ENCODE data around the gene COX5B. TPM values are rescaled to one million over a fixed set of nuclear protein-coding genes. Genes with fewer than 3 reads are reported as not detected.

COX5B gene
- total RNA-seq, 1 experiment from 2014 or later = 298 TPM

- intact Hi-C loops (cut with micrococcal nuclease; ENCODE audit: unreplicated experiment) = no loop called here
- POLR2A ChIA-PET = interaction anchor here (1.1 kb wide), 1 partner anchor 19 kb away, joined by 7 read pairs; the partner anchor contains the start of gene COX5B
- CTCF ChIA-PET = interaction anchor here (1.0 to 1.6 kb wide), 2 partner anchors 35 to 45 kb away, joined by 3 to 5 read pairs; no protein-coding TSS in a partner anchor
- H3K9me3 ChIP-seq (ENCODE audit: control insufficient read depth, insufficient read depth, low read depth, low read length) = no peaks in the 10 kb centered on the region
- peak overlapping the region; percentile 62 to 79 for H3K4me3 ChIP-seq (ENCODE audit: low read depth in 2 of 2, low read length in 2 of 2)
- peak overlapping the region; percentile 96 for H3K27ac ChIP-seq (ENCODE audit: low read length)
- ATAC-seq (no peak), DNase-seq (ENCODE audit: low read depth, low spot score) (peak; percentile 8)
- TSS peak; percentile 95 for BruUV-seq (replicated peaks)
- in situ Hi-C loops (cut with HindIII; ENCODE audit: low pct_unique_long_range_greater_than_20kb, low sequenced_read_pairs) = no loop called here
- no peaks in the 10 kb centered on the region for H3K27me3 ChIP-seq (ENCODE audit: control insufficient read depth, insufficient read depth, low read length)
- H3K36me3 ChIP-seq (ENCODE audit: control insufficient read depth, insufficient read depth, low read length) = no peaks in the 10 kb centered on the region; the same call in 1 of the 2 replicates
- TF ChIP-seq SIN3A (IDR thresholded peaks at IDR 0.05; ENCODE audit: borderline replicate concordance, insufficient read depth, low read depth, low read length) = no peak
- TF ChIP-seq CTCF (IDR thresholded peaks at IDR 0.05) = no peak
- no peak for TF ChIP-seq POLR2AphosphoS5 (IDR thresholded peaks at IDR 0.05; ENCODE audit: low read depth, low read length)
- no peak for TF ChIP-seq REST (IDR thresholded peaks at IDR 0.05; ENCODE audit: insufficient read depth in 1 of 2, low read depth in 2 of 2, low read length in 1 of 2)
- TF ChIP-seq TCF7L2 (IDR thresholded peaks at IDR 0.05; ENCODE audit: low read depth, low read length) = no peak
- H3K4me1 ChIP-seq (ENCODE audit: control insufficient read depth, insufficient read depth, low read length) = peaks cover 14% of the 10 kb centered on the region
Observed at GRCh38 chr2:97664636-97664970, 18.7 kb downstream of the COX5B start.

GRCh38 chr2:97669448-97669847 is 23.6 kb downstream of the COX5B start, which contains the start of gene C2orf92:
Gene C2orf92, plus strand, starts transcription at chr2:97669713. Its CDS starts 76 bp downstream, at chr2:97669789.
- Histone ChIP-seq H3K4me1 (ENCODE audit: control insufficient read depth, insufficient read depth, low read length) (peaks cover 4% of the 10 kb centered on the region; the same call in 1 of the 2 replicates), H3K9me3 (ENCODE audit: control insufficient read depth, insufficient read depth, low read depth, low read length) (no peaks in the 10 kb centered on the region), H3K4me3 (ENCODE audit: low read depth in 2 of 2, low read length in 2 of 2) (no peak within 1 kb of the TSS), H3K27me3 (ENCODE audit: control insufficient read depth, insufficient read depth, low read length) (no peaks in the 10 kb centered on the region), H3K36me3 (ENCODE audit: control insufficient read depth, insufficient read depth, low read length) (no peaks in the 10 kb centered on the region), H3K27ac (ENCODE audit: low read length) (no peak within 1 kb of the TSS)
- ChIA-PET CTCF (no interaction called here), POLR2A (no interaction called here)
- TF ChIP-seq TCF7L2 (IDR thresholded peaks at IDR 0.05; ENCODE audit: low read depth, low read length) = no peak
- no peak for ATAC-seq
- DNase-seq (ENCODE audit: low read depth, low spot score) = no peak
- intact Hi-C loops (cut with micrococcal nuclease; ENCODE audit: unreplicated experiment) (no loop called here), in situ Hi-C loops (cut with HindIII; ENCODE audit: low pct_unique_long_range_greater_than_20kb, low sequenced_read_pairs) (no loop called here)
- BruUV-seq (replicated peaks) = no TSS peak

GRCh38 chr2:97670471-97670870 is 24.6 kb downstream of the COX5B start:
- no peaks in the 10 kb centered on the region for H3K27me3 ChIP-seq (ENCODE audit: control insufficient read depth, insufficient read depth, low read length)
- no TSS peak for BruUV-seq (replicated peaks)
- no peak for TF ChIP-seq SIN3A (IDR thresholded peaks at IDR 0.05; ENCODE audit: borderline replicate concordance, insufficient read depth, low read depth, low read length)
- TF ChIP-seq CTCF (IDR thresholded peaks at IDR 0.05) = no peak
- no peak for TF ChIP-seq POLR2AphosphoS5 (IDR thresholded peaks at IDR 0.05; ENCODE audit: low read depth, low read length)
- no peak for TF ChIP-seq REST (IDR thresholded peaks at IDR 0.05; ENCODE audit: insufficient read depth in 1 of 2, low read depth in 2 of 2, low read length in 1 of 2)
- no peak for TF ChIP-seq TCF7L2 (IDR thresholded peaks at IDR 0.05; ENCODE audit: low read depth, low read length)
- ChIA-PET POLR2A (no interaction called here), CTCF (no interaction called here)
- no peaks in the 10 kb centered on the region for H3K36me3 ChIP-seq (ENCODE audit: control insufficient read depth, insufficient read depth, low read length)
- intact Hi-C loops (cut with micrococcal nuclease; ENCODE audit: unreplicated experiment) = no loop called here
- ATAC-seq = no peak
- no peak for DNase-seq (ENCODE audit: low read depth, low spot score)
- in situ Hi-C loops (cut with HindIII; ENCODE audit: low pct_unique_long_range_greater_than_20kb, low sequenced_read_pairs) = no loop called here
- H3K9me3 ChIP-seq (ENCODE audit: control insufficient read depth, insufficient read depth, low read depth, low read length) = no peaks in the 10 kb centered on the region
- H3K4me1 ChIP-seq (ENCODE audit: control insufficient read depth, insufficient read depth, low read length) = no peaks in the 10 kb centered on the region
- no peak overlapping the region for H3K4me3 ChIP-seq (ENCODE audit: low read depth in 2 of 2, low read length in 2 of 2)
- no peak overlapping the region for H3K27ac ChIP-seq (ENCODE audit: low read length)

All from Panc1 (cell line).